AG04449 (cell line): ENCODE measurements around the gene COPA.

Experiments
- CTCF ChIA-PET: fragments of 350-600 bp; formaldehyde crosslinking; extraction: SDS; loops from one replicate; lab custom pipeline; 2021; ENCODE audit warnings: antibody characterized with exemption; lab: Yijun Ruan, JAX
- POLR2A ChIA-PET: fragments of 400-600, 350-600 bp; formaldehyde crosslinking; extraction: SDS; loops from one replicate; lab custom pipeline; 2020; ENCODE audit warnings: antibody characterized with exemption, inconsistent platforms; lab: Yijun Ruan, JAX
- DNase-seq: peaks from one replicate; pipeline ENCODE4 v3.0.0-alpha.2; 2010; ENCODE audit warnings: low read depth, low spot score
- H3K4me3 ChIP-seq: 2 replicates; pipeline ENCODE4 v1.5.1; 2011; ENCODE audit warnings: low read depth, mild to moderate bottlenecking, control low read depth, low read length
- CTCF ChIP-seq: IDR thresholded peaks from one replicate; pipeline ENCODE4 v1.5.1; 2011; ENCODE audit warnings: mild to moderate bottlenecking, moderate library complexity, low read length, control low read depth, inconsistent platforms; ENCODE audit not compliant: insufficient read depth; ENCODE audit errors: missing control alignments

COPA gene

DNA sequence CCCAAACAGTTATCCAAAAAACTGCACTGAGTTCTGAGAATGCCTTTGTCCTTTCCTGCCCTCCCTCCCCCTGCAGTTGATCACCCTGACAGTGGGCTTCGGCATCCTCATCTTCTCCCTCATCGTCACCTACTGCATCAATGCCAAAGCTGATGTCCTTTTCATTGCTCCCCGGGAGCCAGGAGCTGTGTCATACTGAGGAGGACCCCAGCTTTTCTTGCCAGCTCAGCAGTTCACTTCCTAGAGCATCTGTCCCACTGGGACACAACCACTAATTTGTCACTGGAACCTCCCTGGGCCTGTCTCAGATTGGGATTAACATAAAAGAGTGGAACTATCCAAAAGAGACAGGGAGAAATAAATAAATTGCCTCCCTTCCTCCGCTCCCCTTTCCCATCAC, 15.0 kb upstream of the COPA start:
- no peak for DNase-seq
- no peak for TF ChIP-seq CTCF
- ChIA-PET POLR2A (no interaction called here), CTCF (interaction anchor here (1.1 to 19.2 kb wide), 4 partner anchors 14 to 257 kb away, joined by 3 to 277 read pairs (median 4); no protein-coding TSS in a partner anchor)
- H3K4me3 ChIP-seq, result no peak overlapping the region

- no peak for TF ChIP-seq CTCF
- ChIA-PET CTCF (interaction anchor here (1.0 to 19.2 kb wide), 4 partner anchors 11 to 256 kb away, joined by 3 to 277 read pairs (median 4); no protein-coding TSS in a partner anchor), POLR2A (no interaction called here)
- H3K4me3 ChIP-seq, result no peak overlapping the region
- no peak for DNase-seq
Measured at GRCh38 chr1:160357286-160358002, 14.4 kb upstream of the COPA start.

DNA sequence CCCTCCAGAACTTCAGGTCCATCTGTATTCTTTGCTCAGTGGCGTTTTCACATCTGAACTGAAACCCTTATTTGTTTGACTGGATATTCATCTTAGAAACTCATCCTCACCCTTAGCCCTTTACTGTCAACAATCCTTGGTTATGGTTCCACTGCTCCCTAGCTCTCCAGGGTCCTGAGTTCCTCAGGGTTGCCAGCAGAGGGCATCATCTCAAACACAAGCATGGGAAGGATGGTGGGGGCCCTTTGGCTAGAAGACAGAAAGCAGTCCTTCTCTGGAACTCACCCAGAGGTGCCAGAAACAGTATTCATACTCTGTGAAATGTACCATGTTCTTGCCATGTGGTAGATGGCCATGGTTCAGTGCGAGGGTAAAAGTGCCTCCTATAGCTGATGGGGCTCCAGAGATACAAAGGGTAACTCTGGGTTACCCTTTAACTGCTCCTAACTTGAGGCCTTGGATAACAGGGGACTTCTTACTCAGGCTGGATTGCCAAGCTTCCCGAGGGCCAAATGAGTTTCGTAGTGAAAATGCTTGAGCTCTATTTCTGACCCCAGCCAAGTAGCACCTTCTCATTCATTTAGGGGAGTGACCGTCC, 11.4 kb upstream of the COPA start:
- H3K4me3 ChIP-seq, result no peak overlapping the region
- POLR2A ChIA-PET, result no interaction called here
- TF ChIP-seq CTCF, result peak; percentile 63
- CTCF ChIA-PET, result interaction anchor here (0.6 to 19.2 kb wide), 13 partner anchors 8 to 254 kb away, joined by 3 to 277 read pairs (median 4); partner anchors contain the start of genes COPA and NCSTN
- no peak for DNase-seq

DNA sequence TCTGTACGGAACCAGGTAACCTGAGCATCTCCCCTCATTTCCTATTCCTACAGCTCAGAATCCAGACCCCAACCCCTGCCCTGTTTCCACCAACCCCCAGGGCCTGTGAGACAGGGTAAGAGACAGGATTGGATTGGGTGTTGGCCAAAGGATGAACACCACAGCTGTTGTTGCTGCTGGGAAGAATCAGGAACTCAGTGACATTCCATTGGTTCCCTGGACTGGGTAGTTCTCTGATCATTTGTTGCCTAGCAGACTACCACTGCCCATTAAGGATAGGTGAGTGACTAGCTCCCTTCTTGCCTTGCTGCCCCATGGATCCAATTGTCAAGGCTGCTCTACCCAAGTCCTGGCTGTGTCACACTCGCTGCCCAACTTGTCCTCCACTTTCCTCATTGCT, 10.2 kb upstream of the COPA start:
- CTCF ChIA-PET, result interaction anchor here (1.5 to 19.2 kb wide), 7 partner anchors 9 to 114 kb away, joined by 3 to 277 read pairs (median 8); partner anchors contain the start of genes COPA and NCSTN
- DNase-seq, result no peak
- POLR2A ChIA-PET, result no interaction called here
- H3K4me3 ChIP-seq, result no peak overlapping the region
- no peak for TF ChIP-seq CTCF

DNA sequence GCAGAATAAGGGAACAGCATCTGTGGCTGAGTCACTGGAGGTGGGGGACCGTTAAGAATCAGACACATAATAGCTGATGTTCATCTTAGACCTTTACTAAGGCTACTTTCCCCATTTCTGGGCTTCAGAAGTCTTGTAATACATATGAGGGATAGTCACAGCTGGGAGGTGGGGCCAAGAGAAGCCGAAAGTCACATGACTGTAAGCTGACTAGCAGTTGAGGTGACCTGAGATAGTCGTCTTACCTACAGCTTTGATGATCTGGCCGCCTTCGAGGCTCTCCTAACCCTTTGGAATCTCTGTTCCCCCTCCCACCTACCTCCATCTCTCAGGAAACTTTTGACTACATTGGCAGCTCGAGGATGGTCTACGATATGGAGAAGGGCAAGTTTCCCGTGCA, 9.5 kb upstream of the COPA start:
- no peak overlapping the region for H3K4me3 ChIP-seq
- DNase-seq, result no peak
- no peak for TF ChIP-seq CTCF
- ChIA-PET POLR2A (no interaction called here), CTCF (interaction anchor here (1.1 to 19.2 kb wide), 9 partner anchors 8 to 159 kb away, joined by 3 to 277 read pairs (median 4); partner anchors contain the start of genes COPA and NCSTN)

DNA sequence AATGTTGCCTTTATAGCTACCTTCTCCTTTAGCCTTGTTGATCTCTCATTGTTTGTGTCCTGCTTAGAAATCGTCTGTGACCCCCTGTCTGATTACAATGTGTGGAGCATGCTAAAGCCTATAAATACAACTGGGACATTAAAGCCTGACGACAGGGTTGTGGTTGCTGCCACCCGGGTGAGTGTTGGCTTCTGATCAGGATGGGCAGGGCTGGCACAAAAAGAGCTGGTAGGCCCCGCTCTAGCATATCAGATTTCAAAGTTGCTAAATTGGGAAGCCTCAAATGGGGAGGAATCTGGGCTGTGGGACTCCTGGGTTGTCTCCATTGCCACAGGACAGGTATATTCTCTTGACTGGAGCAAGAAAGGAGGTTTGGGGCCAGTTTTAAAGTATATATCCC, 8.6 kb upstream of the COPA start:
- ChIA-PET POLR2A (no interaction called here), CTCF (interaction anchor here (1.1 to 19.2 kb wide), 6 partner anchors 11 to 158 kb away, joined by 3 to 277 read pairs (median 6); no protein-coding TSS in a partner anchor)
- no peak for TF ChIP-seq CTCF
- H3K4me3 ChIP-seq, result no peak overlapping the region
- no peak for DNase-seq
